NB4 (cell line): ENCODE measurements around the gene CHD2.

Source experiments
- POLR2A ChIP-seq: IDR thresholded peaks from 2 replicates; pipeline ENCODE4 v1.6.1; 2011; ENCODE audit warnings: mild to moderate bottlenecking; ENCODE audit not compliant: insufficient read length; ENCODE audit errors: extremely low read depth
- TF ChIP-seq, protein P1 (sequence below): IDR thresholded peaks from one replicate; pipeline ENCODE4 v1.5.1; 2012; ENCODE audit warnings: low read depth, low read length

DNA sequence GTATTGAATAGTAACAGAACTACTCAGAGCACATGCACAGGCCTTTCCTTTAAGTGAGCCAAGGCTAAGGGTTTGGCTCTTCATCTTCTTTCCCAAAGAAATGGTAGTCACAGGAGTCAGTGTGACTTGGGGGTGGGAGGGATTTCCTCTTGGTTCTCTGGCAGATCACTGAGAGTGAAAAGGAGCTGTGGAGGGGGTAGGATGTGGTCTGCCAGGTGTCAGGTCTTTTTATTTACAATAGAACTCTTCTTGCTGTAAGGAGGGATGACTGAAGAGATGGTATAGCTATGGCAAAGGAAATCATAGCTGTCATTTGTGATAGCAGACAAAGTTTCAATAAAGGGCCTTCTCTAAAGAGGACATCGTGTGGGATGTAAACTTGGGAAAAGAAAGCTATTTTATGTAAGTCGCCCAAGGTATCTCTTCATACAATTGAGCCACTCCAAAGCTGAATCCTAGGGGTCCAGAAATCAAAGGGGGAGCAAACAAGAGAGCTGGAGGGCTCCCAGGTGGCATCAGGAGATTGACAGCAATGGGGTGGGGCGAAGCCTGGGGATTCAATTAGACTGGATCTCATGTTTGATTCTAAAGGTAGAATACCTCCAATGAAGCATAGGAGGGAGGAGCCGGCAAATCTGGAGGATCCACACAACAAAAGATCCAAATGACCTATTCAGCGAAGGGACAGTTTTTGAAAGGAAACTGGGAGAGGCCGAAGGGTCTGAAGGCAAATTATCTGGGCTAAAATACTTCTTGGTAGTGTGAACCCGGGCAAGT is 20.0 kb upstream of the CHD2 start:
- TF ChIP-seq, protein P1, sequence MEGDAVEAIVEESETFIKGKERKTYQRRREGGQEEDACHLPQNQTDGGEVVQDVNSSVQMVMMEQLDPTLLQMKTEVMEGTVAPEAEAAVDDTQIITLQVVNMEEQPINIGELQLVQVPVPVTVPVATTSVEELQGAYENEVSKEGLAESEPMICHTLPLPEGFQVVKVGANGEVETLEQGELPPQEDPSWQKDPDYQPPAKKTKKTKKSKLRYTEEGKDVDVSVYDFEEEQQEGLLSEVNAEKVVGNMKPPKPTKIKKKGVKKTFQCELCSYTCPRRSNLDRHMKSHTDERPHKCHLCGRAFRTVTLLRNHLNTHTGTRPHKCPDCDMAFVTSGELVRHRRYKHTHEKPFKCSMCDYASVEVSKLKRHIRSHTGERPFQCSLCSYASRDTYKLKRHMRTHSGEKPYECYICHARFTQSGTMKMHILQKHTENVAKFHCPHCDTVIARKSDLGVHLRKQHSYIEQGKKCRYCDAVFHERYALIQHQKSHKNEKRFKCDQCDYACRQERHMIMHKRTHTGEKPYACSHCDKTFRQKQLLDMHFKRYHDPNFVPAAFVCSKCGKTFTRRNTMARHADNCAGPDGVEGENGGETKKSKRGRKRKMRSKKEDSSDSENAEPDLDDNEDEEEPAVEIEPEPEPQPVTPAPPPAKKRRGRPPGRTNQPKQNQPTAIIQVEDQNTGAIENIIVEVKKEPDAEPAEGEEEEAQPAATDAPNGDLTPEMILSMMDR: no peak
- TF ChIP-seq POLR2A: no peak
